ENCODE data around the gene HCAR3. TPM values are rescaled to one million over a fixed set of nuclear protein-coding genes. Genes with fewer than 3 reads are reported as not detected.
"Not testable (repeated sequence)": the region's sequence is repeated elsewhere in the genome, so short reads cannot be mapped to it uniquely, and the experiment has no call there.

HCAR3 gene
- total and polyA plus RNA-seq, 2 of the 8 experiments (the other 6 are each of a cell fraction or from before 2014, with no cell fraction given) = not detected

- H3K14ac ChIP-seq (ENCODE audit: insufficient read length); H3K56ac ChIP-seq (replicated peaks; ENCODE audit: insufficient read length, low read depth, low read length); H3K79me1 ChIP-seq (ENCODE audit: low read depth, low read length); H3K9ac ChIP-seq (replicated peaks in 1 of 4; ENCODE audit: extremely low read depth in 1 of 4, low read depth in 3 of 4, low read length in 3 of 4); POLR2A ChIA-PET (ENCODE audit: partially characterized antibody); H3K4me1 ChIP-seq (replicated peaks in 1 of 4; ENCODE audit: control insufficient read depth in 3 of 4, insufficient read depth in 4 of 4, low read length in 3 of 4); H3K23ac ChIP-seq (ENCODE audit: insufficient read length); H2BK5ac ChIP-seq (ENCODE audit: low read depth, low read length); H3K36me3 ChIP-seq (ENCODE audit: control insufficient read depth in 2 of 4, insufficient read depth in 4 of 4, low read length in 3 of 4); H3K9me3 ChIP-seq (ENCODE audit: insufficient read depth in 2 of 2, low read depth in 1 of 2, low read length in 1 of 2); H3K18ac ChIP-seq (ENCODE audit: extremely low read depth, low read length); H3K23me2 ChIP-seq (ENCODE audit: low read depth, low read length); H4K20me1 ChIP-seq (replicated peaks in 1 of 2; ENCODE audit: control insufficient read depth in 1 of 2, insufficient read depth in 2 of 2, low read length in 2 of 2); H4K5ac ChIP-seq (ENCODE audit: insufficient read length, low read depth, low read length); H2AFZ ChIP-seq (ENCODE audit: low read length); H3K27ac ChIP-seq (ENCODE audit: low read depth, low read length); H3K27me3 ChIP-seq (replicated peaks in 1 of 4; ENCODE audit: control insufficient read depth in 3 of 4, extremely low read depth in 1 of 4, insufficient read depth in 3 of 4, low read length in 3 of 4); DNase-seq (ENCODE audit: low read depth in 1 of 2, low spot score in 2 of 2); H2AK5ac ChIP-seq (ENCODE audit: low read depth, low read length); H3K4me2 ChIP-seq (ENCODE audit: insufficient read depth in 1 of 2, low read depth in 2 of 2, low read length in 2 of 2); H3K4ac ChIP-seq (replicated peaks; ENCODE audit: insufficient read length, low read depth, low read length); FAIRE-seq; H3K4me3 ChIP-seq (ENCODE audit: extremely low read depth in 1 of 4, insufficient read depth in 2 of 4, low read depth in 3 of 4, low read length in 4 of 4); H4K8ac ChIP-seq (ENCODE audit: extremely low read depth, insufficient read depth, low read length); H2BK20ac ChIP-seq (ENCODE audit: low read length); H3K79me2 ChIP-seq (ENCODE audit: control insufficient read depth in 1 of 2, insufficient read depth in 2 of 2, low read length in 2 of 2); H2BK120ac ChIP-seq (replicated peaks; ENCODE audit: low read depth, low read length); H4K91ac ChIP-seq (replicated peaks; ENCODE audit: insufficient read length, low read length); H2BK15ac ChIP-seq (ENCODE audit: low read length); H2BK12ac ChIP-seq (ENCODE audit: low read depth, low read length): not testable (repeated sequence)
- CTCF ChIA-PET (ENCODE audit: partially characterized antibody) = interaction anchor here (1.1 kb wide), 1 partner anchor 20 kb away, joined by 3 read pairs; no protein-coding TSS in a partner anchor
- 91% methylated on average over 6 of the region's 6 CpGs; no CpG with 5 or more reads in 1 of the 2 experiments for WGBS, 2 experiments (ENCODE audit: extremely low coverage in 1 of 2, insufficient coverage in 1 of 2, insufficient read length in 1 of 2, insufficient replicate concordance in 2 of 2, low coverage in 1 of 2, low lambda C conversion rate in 2 of 2, missing lambda C conversion rate in 1 of 2)
Observed at GRCh38 chr12:122715211-122715610, 1.4 kb downstream of the HCAR3 start.

- not testable (repeated sequence) for H4K20me1 ChIP-seq (replicated peaks in 1 of 2; ENCODE audit: control insufficient read depth in 1 of 2, insufficient read depth in 2 of 2, low read length in 2 of 2)
Observed at GRCh38 chr12:122713491-122714188, 3.0 kb downstream of the HCAR3 start.

More at GRCh38 chr12:122713491-122714188, 3.0 kb downstream of the HCAR3 start:
- POLR2A ChIA-PET (ENCODE audit: partially characterized antibody); H4K5ac ChIP-seq (ENCODE audit: insufficient read length, low read depth, low read length); H2BK120ac ChIP-seq (replicated peaks; ENCODE audit: low read depth, low read length); H3K4me1 ChIP-seq (replicated peaks in 1 of 4; ENCODE audit: control insufficient read depth in 3 of 4, insufficient read depth in 4 of 4, low read length in 3 of 4); H3K18ac ChIP-seq (ENCODE audit: extremely low read depth, low read length); H3K79me2 ChIP-seq (ENCODE audit: control insufficient read depth in 1 of 2, insufficient read depth in 2 of 2, low read length in 2 of 2); H4K8ac ChIP-seq (ENCODE audit: extremely low read depth, insufficient read depth, low read length); H3K56ac ChIP-seq (replicated peaks; ENCODE audit: insufficient read length, low read depth, low read length); H2AK5ac ChIP-seq (ENCODE audit: low read depth, low read length); H2BK15ac ChIP-seq (ENCODE audit: low read length); FAIRE-seq; H3K9me3 ChIP-seq (ENCODE audit: insufficient read depth in 2 of 2, low read depth in 1 of 2, low read length in 1 of 2); H3K4me2 ChIP-seq (ENCODE audit: insufficient read depth in 1 of 2, low read depth in 2 of 2, low read length in 2 of 2); H3K79me1 ChIP-seq (ENCODE audit: low read depth, low read length); H2BK5ac ChIP-seq (ENCODE audit: low read depth, low read length); H3K4me3 ChIP-seq (ENCODE audit: extremely low read depth in 1 of 4, insufficient read depth in 2 of 4, low read depth in 3 of 4, low read length in 4 of 4); DNase-seq (ENCODE audit: low read depth in 1 of 2, low spot score in 2 of 2); H3K27me3 ChIP-seq (replicated peaks in 1 of 4; ENCODE audit: control insufficient read depth in 3 of 4, extremely low read depth in 1 of 4, insufficient read depth in 3 of 4, low read length in 3 of 4); H3K27ac ChIP-seq (ENCODE audit: low read depth, low read length); H2AFZ ChIP-seq (ENCODE audit: low read length); H3K36me3 ChIP-seq (ENCODE audit: control insufficient read depth in 2 of 4, insufficient read depth in 4 of 4, low read length in 3 of 4); CTCF ChIA-PET (ENCODE audit: partially characterized antibody); H3K4ac ChIP-seq (replicated peaks; ENCODE audit: insufficient read length, low read depth, low read length); H2BK12ac ChIP-seq (ENCODE audit: low read depth, low read length); H3K23ac ChIP-seq (ENCODE audit: insufficient read length); H3K14ac ChIP-seq (ENCODE audit: insufficient read length); H4K91ac ChIP-seq (replicated peaks; ENCODE audit: insufficient read length, low read length); H3K9ac ChIP-seq (replicated peaks in 1 of 4; ENCODE audit: extremely low read depth in 1 of 4, low read depth in 3 of 4, low read length in 3 of 4); H3K23me2 ChIP-seq (ENCODE audit: low read depth, low read length); H2BK20ac ChIP-seq (ENCODE audit: low read length): not testable (repeated sequence)
- 80% methylated on average over 3 of the region's 10 CpGs; no CpG with 5 or more reads in 1 of the 2 experiments for WGBS, 2 experiments (ENCODE audit: extremely low coverage in 1 of 2, insufficient coverage in 1 of 2, insufficient read length in 1 of 2, insufficient replicate concordance in 2 of 2, low coverage in 1 of 2, low lambda C conversion rate in 2 of 2, missing lambda C conversion rate in 1 of 2)

All from H1 (cell line).